NT2/D1 (cell line): ENCODE measurements around the gene ANKRD39.

Source experiments
- SUZ12 ChIP-seq: IDR thresholded peaks from 2 replicates; pipeline ENCODE4 v1.6.1; 2011; ENCODE audit not compliant: insufficient read length, insufficient read depth; ENCODE audit errors: extremely low read depth
- YY1 ChIP-seq: IDR thresholded peaks from 2 replicates; pipeline ENCODE4 v1.6.1; 2011; ENCODE audit not compliant: insufficient read length, insufficient read depth
- ZNF274 ChIP-seq: IDR thresholded peaks from 2 replicates; pipeline ENCODE4 v1.6.1; 2011; ENCODE audit warnings: mild to moderate bottlenecking, low read depth, low read length

DNA sequence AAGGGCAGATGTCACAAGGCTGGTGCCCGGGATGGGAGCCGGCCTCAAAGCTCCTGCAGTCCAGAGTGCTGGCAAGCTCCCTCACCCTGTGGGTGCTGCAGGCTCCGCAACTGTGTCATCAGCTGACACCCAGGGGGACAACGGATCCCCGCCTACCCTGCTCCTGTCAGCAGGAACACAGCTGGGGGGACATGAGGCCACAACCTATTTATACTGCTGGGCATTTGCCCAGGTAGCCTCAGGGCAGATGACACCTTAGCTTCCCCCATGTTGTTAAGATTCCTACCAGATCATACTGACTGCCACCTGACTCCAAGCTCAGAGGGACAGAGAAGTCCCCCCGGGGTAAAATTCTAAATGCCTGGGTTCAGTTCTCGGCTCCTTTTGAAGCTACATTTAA, 15.2 kb downstream of the ANKRD39 start:
- TF ChIP-seq SUZ12 (no peak), YY1 (no peak), ZNF274 (no peak)
